HG03432 (cell line): ENCODE measurements around the gene CADPS2.

Experiments used
- ATAC-seq: cut with Tn5 transposase; IDR thresholded peaks from one replicate; pipeline ENCODE4 v1.9.1; 2021; ENCODE audit warnings: mild to moderate bottlenecking, moderate library complexity; ENCODE audit not compliant: unreplicated experiment

Gene CADPS2

GRCh38 chr7:122618585-122619189 is 267.6 kb downstream of the CADPS2 start:
- no peak for ATAC-seq

- ATAC-seq, result no peak
These were observed 269.3 kb downstream of the CADPS2 start for GRCh38 chr7:122616951-122617350.

- no peak for ATAC-seq
These were observed 280.3 kb downstream of the CADPS2 start for GRCh38 chr7:122605929-122606328.

- no peak for ATAC-seq
These were observed 282.0 kb downstream of the CADPS2 start for GRCh38 chr7:122604251-122604650.

- ATAC-seq, result no peak
These were observed 283.5 kb downstream of the CADPS2 start for GRCh38 chr7:122602800-122603199.

- ATAC-seq, result no peak
These were observed 285.6 kb downstream of the CADPS2 start for GRCh38 chr7:122600630-122601029.

- no peak for ATAC-seq
These were observed 286.2 kb downstream of the CADPS2 start for GRCh38 chr7:122600042-122600441.

- ATAC-seq, result no peak
These were observed 289.0 kb downstream of the CADPS2 start for GRCh38 chr7:122597277-122597676.

GRCh38 chr7:122595885-122596284 is 290.4 kb downstream of the CADPS2 start:
- no peak for ATAC-seq

GRCh38 chr7:122588621-122589020 is 297.6 kb downstream of the CADPS2 start:
- no peak for ATAC-seq

- ATAC-seq, result no peak
These were observed 301.5 kb downstream of the CADPS2 start for GRCh38 chr7:122584676-122585251.

GRCh38 chr7:122578350-122578749 is 307.9 kb downstream of the CADPS2 start:
- ATAC-seq, result no peak

- ATAC-seq, result no peak
These were observed 308.7 kb downstream of the CADPS2 start for GRCh38 chr7:122577449-122578003.

- no peak for ATAC-seq
These were observed 313.6 kb downstream of the CADPS2 start for GRCh38 chr7:122572706-122573105.

- ATAC-seq, result no peak
These were observed 324.9 kb downstream of the CADPS2 start for GRCh38 chr7:122561326-122561725.

- ATAC-seq, result no peak
These were observed 329.3 kb downstream of the CADPS2 start for GRCh38 chr7:122556873-122557542.

- ATAC-seq, result no peak
These were observed 330.0 kb downstream of the CADPS2 start for GRCh38 chr7:122556219-122556618.

GRCh38 chr7:122553761-122554160 is 332.5 kb downstream of the CADPS2 start:
- no peak for ATAC-seq

GRCh38 chr7:122552769-122553168 is 333.5 kb downstream of the CADPS2 start:
- no peak for ATAC-seq

- ATAC-seq, result no peak
These were observed 335.7 kb downstream of the CADPS2 start for GRCh38 chr7:122550545-122550944.

- ATAC-seq, result no peak
These were observed 336.7 kb downstream of the CADPS2 start for GRCh38 chr7:122549578-122549977.

GRCh38 chr7:122546496-122546895 is 339.8 kb downstream of the CADPS2 start:
- no peak for ATAC-seq
